ENCODE data around the gene ASMT.

DNA sequence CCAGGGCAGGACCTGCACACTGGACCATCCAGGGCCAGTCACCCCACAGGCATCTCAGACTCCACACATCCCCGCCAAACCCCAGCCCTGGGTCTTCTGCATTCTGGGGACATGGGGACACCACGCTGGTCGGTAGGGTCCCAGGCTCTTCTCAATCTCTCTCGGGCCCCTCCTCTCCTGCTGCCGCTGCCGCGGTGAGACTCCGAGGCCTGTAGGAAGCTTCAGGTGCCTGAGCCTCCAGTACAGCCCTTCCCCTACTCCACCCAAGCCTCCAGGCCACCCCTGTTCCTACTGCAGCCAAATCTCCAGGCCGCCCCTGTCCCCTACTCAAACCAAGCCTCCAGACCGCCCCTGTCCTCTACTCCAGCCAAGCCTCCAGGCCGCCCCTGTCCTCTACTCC, 5.5 kb upstream of the ASMT start:
- no peak for TF ChIP-seq POLR2A (IDR thresholded peaks at IDR 0.05)
- TF ChIP-seq, protein P1, sequence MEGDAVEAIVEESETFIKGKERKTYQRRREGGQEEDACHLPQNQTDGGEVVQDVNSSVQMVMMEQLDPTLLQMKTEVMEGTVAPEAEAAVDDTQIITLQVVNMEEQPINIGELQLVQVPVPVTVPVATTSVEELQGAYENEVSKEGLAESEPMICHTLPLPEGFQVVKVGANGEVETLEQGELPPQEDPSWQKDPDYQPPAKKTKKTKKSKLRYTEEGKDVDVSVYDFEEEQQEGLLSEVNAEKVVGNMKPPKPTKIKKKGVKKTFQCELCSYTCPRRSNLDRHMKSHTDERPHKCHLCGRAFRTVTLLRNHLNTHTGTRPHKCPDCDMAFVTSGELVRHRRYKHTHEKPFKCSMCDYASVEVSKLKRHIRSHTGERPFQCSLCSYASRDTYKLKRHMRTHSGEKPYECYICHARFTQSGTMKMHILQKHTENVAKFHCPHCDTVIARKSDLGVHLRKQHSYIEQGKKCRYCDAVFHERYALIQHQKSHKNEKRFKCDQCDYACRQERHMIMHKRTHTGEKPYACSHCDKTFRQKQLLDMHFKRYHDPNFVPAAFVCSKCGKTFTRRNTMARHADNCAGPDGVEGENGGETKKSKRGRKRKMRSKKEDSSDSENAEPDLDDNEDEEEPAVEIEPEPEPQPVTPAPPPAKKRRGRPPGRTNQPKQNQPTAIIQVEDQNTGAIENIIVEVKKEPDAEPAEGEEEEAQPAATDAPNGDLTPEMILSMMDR (IDR thresholded peaks at IDR 0.05): no peak

Measured in lower leg skin (tissue), 3 donors.